Activated naive CD8-positive, alpha-beta T cell treated with anti-CD3 and anti-CD28 coated beads, Interleukin-2, amount 10 ng/mL, durations not matched to agents 7 days and 5 days (primary cell): ENCODE results near the gene POLR1A. TPM values are rescaled to one million over a fixed set of nuclear protein-coding genes. Genes with fewer than 3 reads are reported as not detected.
A peak's percentile ranks its signal among the peaks of the same experiment; 100 is the strongest.

Experiments
- ATAC-seq: fragments of 150-1000 bp; cut with Tn5 transposase; one replicate; pipeline ENCODE4 v1.10.0; 2021; ENCODE audit warnings: low read depth, moderate library complexity
- POLR2A ChIA-PET: fragments of 350-600 bp; sonication (Branson Sonifier 250); formaldehyde crosslinking; loops from one replicate; lab custom pipeline; 2021; ENCODE audit warnings: antibody characterized with exemption; lab: Charles Lee
- DNase-seq: peaks from one replicate; pipeline ENCODE4 v3.0.0; 2021
- H3K27ac Mint-ChIP-seq: one replicate; pipeline ENCODE4 v1.8.0; 2022; ENCODE audit warnings: mild to moderate bottlenecking, mixed read lengths
- H3K27me3 Mint-ChIP-seq: one replicate; pipeline ENCODE4 v1.8.0; 2022; ENCODE audit warnings: mild to moderate bottlenecking, moderate library complexity, mixed read lengths
- H3K36me3 Mint-ChIP-seq: one replicate; pipeline ENCODE4 v1.8.0; 2021; ENCODE audit warnings: mild to moderate bottlenecking, mixed read lengths
- H3K4me1 Mint-ChIP-seq: one replicate; pipeline ENCODE4 v1.8.0; 2021; ENCODE audit warnings: mixed read lengths
- H3K4me3 Mint-ChIP-seq: one replicate; pipeline ENCODE4 v1.8.0; 2022; ENCODE audit warnings: mild to moderate bottlenecking, moderate library complexity, mixed read lengths
- H3K9me3 Mint-ChIP-seq: one replicate; pipeline ENCODE4 v1.8.0; 2021; ENCODE audit warnings: mixed read lengths
- total RNA-seq, 2 experiments: library from RNA; stranded (reverse); gene quantifications; one replicate each; pipeline ENCODE4 v1.2.3, GENCODE V29; 2021

Gene POLR1A
- total RNA-seq, 2 experiments from 2014 or later: 27.3 to 29.5 TPM

GRCh38 chr2:86026744-86027065 lies 79.0 kb downstream of the POLR1A start:
- Mint-ChIP-seq H3K4me3 (no peak overlapping the region), H3K27me3 (no peaks in the 10 kb centered on the region), H3K36me3 (peaks cover 27% of the 10 kb centered on the region), H3K4me1 (peaks cover 3% of the 10 kb centered on the region), H3K9me3 (no peaks in the 10 kb centered on the region), H3K27ac (peak overlapping the region; percentile 16)
- DNase-seq: no peak
- POLR2A ChIA-PET: interaction anchor here (0.6 to 0.8 kb wide), 2 partner anchors 9 to 124 kb away, joined by 3 to 4 read pairs; no protein-coding TSS in a partner anchor
- no peak for ATAC-seq

DNA sequence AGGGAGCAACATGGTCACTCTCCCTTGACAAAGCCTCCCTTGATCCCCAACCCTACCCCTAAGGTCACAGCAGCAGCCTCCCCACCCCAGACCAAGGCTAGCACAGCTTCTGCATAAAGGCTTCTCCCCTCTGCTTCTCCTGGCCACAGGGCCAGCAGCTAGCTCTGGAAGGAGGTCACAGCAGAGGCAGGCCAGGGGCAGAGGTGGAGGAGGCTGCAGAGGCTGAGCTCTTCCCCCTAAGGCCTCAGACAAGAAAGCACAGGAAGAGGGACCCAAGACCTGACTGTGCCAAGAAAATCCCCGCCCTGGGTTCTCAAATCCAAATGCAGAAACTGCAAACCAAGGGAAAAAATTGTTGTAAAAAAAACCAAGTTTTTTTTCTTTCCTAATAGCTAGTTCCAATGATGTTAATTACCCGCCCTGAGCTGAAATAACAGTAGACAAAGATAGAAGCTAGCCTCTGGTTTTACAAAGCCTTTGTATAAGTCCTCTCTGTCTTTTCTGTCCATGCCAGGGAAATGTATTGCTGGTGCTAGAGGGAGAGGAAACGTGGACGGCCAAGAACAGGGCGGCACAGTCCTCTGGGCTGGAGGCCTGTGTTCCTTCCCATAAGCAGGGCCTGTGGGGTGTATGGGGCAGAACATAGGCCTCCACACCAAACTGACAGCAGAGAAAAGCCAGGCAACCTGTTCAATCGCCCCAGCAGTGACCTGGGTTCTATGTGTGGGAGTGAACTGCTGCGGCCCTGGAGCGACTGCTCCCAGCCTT lies 79.5 kb downstream of the POLR1A start:
- Mint-ChIP-seq H3K27me3 (no peaks in the 10 kb centered on the region), H3K4me3 (no peak overlapping the region), H3K4me1 (peaks cover 3% of the 10 kb centered on the region), H3K9me3 (no peaks in the 10 kb centered on the region), H3K27ac (peak overlapping the region; percentile 28), H3K36me3 (peaks cover 28% of the 10 kb centered on the region)
- no peak for ATAC-seq
- POLR2A ChIA-PET: interaction anchor here (0.6 kb wide), 1 partner anchor 161 kb away, joined by 4 read pairs; no protein-coding TSS in a partner anchor
- no peak for DNase-seq

DNA sequence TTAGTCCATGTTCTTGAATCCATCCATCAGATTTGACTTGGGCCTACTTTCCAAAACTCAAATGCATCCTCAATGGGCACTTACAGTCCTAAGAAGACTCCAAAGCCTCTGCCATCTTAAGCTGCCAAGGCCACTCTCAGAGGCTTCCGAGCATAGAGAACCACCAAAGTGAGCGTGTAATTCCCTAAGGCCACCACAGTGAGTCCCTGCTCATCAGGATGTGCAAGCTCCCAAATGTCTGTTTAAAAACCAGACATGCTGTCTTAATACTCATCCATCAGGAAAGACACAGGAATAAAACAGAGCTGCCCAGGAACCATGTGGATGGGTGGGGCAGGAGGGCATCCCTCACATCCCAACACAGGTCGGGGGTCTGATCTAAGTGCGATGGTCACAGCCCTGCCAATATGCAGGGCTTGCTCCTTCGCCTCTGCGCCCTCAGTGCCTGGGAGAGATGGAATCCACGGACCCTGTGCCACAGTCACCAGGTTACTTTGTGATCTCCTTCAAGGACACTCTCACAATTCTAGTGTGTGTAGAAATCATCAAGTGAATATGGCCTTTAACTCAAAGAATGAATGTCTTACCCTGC lies 80.4 kb downstream of the POLR1A start:
- ATAC-seq (no peak), DNase-seq (no peak)
- Mint-ChIP-seq H3K4me3 (no peak overlapping the region), H3K36me3 (peaks cover 25% of the 10 kb centered on the region), H3K27me3 (no peaks in the 10 kb centered on the region), H3K27ac (peak overlapping the region; percentile 28), H3K4me1 (peaks cover 3% of the 10 kb centered on the region), H3K9me3 (no peaks in the 10 kb centered on the region)
- POLR2A ChIA-PET: interaction anchor here (0.6 kb wide), 1 partner anchor 161 kb away, joined by 4 read pairs; no protein-coding TSS in a partner anchor

- POLR2A ChIA-PET: interaction anchor here (0.7 kb wide), 1 partner anchor 13 kb away, joined by 3 read pairs; no protein-coding TSS in a partner anchor
- H3K9me3 Mint-ChIP-seq: no peaks in the 10 kb centered on the region
- DNase-seq (no peak), ATAC-seq (no peak)
- no peak overlapping the region for H3K4me3 Mint-ChIP-seq
- peaks cover 21% of the 10 kb centered on the region for H3K36me3 Mint-ChIP-seq
- H3K27me3 Mint-ChIP-seq: no peaks in the 10 kb centered on the region
- peaks cover 4% of the 10 kb centered on the region for H3K4me1 Mint-ChIP-seq
- H3K27ac Mint-ChIP-seq: no peak overlapping the region
Measured at GRCh38 chr2:86023366-86023712, 82.3 kb downstream of the POLR1A start.

DNA sequence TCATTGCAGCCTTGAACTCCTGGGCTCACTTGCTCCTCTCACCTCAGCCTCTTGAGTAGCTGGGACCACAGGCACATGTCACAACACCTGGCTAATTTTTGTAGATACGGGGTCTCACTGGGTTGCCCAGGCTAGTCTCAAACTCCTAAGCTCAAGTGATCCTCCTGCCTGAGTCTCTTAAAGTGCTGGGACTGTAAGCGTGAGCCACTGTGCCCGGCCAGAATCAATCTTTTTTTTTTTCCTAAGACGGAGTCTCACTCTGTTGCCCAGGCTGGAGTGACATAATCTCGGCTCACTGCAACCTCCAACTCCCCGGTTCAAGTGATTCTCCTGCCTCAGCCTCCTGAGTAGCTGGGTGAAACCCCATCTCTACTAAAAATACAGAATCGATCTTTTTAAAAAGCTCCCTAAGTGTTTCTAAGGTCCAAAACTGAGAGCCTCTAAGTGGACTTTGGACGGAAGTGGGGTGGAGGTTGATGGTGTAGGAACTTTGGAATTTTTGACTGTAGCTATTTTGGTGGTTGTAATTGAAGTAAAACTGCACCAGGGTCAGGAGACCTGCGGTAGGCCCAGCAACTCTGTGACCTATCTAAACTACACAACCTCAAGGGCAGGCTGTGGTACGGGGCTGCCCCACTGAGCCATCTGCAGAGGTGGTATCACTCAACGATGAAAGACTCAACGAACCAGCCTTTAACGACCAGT lies 82.9 kb downstream of the POLR1A start:
- ATAC-seq: no peak
- Mint-ChIP-seq H3K9me3 (no peaks in the 10 kb centered on the region), H3K27me3 (no peaks in the 10 kb centered on the region), H3K4me1 (peaks cover 4% of the 10 kb centered on the region), H3K27ac (no peak overlapping the region), H3K4me3 (no peak overlapping the region), H3K36me3 (peaks cover 20% of the 10 kb centered on the region)
- POLR2A ChIA-PET: interaction anchor here (0.7 to 1.5 kb wide), 2 partner anchors 13 to 24 kb away, joined by 3 to 7 read pairs; no protein-coding TSS in a partner anchor
- DNase-seq: no peak

GRCh38 chr2:86021396-86022378 lies 84.0 kb downstream of the POLR1A start:
- Mint-ChIP-seq H3K4me3 (no peak overlapping the region), H3K4me1 (peaks cover 7% of the 10 kb centered on the region), H3K36me3 (peaks cover 17% of the 10 kb centered on the region), H3K27me3 (no peaks in the 10 kb centered on the region), H3K27ac (peak overlapping the region; percentile 21), H3K9me3 (no peaks in the 10 kb centered on the region)
- ATAC-seq: no peak
- DNase-seq: no peak
- POLR2A ChIA-PET: interaction anchor here (1.5 kb wide), 1 partner anchor 23 kb away, joined by 7 read pairs; no protein-coding TSS in a partner anchor

GRCh38 chr2:86020984-86021383 lies 84.7 kb downstream of the POLR1A start:
- POLR2A ChIA-PET: no interaction called here
- no peak for DNase-seq
- Mint-ChIP-seq H3K36me3 (peaks cover 15% of the 10 kb centered on the region), H3K4me1 (peaks cover 8% of the 10 kb centered on the region), H3K9me3 (no peaks in the 10 kb centered on the region), H3K27ac (no peak overlapping the region), H3K27me3 (no peaks in the 10 kb centered on the region), H3K4me3 (no peak overlapping the region)
- ATAC-seq: no peak

GRCh38 chr2:86019121-86019520 lies 86.6 kb downstream of the POLR1A start:
- Mint-ChIP-seq H3K9me3 (peaks cover 6% of the 10 kb centered on the region), H3K27me3 (no peaks in the 10 kb centered on the region), H3K4me1 (peaks cover 6% of the 10 kb centered on the region), H3K27ac (no peak overlapping the region), H3K4me3 (no peak overlapping the region), H3K36me3 (peaks cover 13% of the 10 kb centered on the region)
- DNase-seq: no peak
- no peak for ATAC-seq
- POLR2A ChIA-PET: no interaction called here

DNA sequence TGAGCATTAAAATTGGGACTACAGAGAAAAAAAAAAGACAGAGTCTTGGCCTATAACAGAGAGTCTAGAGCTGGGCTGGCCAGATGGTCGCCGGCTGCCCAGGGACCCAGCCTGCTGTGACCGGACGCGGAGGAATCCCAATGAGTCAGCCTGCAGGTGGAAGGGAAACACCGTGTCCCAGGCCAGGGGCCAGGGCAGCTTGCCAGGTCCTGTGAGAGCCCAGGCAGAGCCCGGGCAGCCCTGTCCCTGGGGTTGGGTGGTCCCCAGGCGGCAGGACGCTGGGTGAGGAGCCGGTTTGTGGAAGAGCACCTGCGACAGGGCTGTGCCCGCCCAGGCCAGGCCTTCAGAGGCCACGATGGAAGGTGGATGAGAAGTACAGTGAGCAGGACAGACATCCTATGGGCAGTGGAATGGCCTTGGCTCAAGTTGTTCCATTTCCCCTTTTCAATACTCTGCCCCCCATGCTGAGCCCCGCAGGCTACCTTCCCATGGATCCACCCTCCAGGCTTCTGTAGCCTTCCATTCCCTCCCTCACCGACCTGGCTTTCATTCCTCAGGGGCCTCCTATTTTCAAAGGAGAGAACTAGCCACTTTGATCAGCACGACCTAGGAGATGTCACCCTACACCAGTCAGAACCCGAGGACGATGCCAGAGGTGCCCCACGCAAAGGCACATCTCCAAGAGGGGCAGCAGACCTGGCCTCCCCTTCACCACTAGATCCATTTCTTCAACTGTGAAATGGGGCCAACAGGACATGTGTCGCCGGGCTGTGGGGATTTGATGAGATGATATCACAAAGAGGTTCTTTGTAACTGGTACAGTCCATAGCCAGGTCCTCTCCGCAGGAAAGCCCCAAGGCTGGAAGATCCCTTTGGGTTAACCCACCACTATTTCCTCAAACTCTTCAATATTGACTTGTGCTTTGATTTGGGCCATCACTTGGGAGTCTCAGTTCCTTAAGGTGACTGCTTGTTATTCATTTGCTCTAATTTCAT lies 87.5 kb downstream of the POLR1A start:
- peaks cover 11% of the 10 kb centered on the region for H3K9me3 Mint-ChIP-seq
- DNase-seq (no peak), ATAC-seq (no peak)
- no peak overlapping the region for H3K4me3 Mint-ChIP-seq
- peaks cover 18% of the 10 kb centered on the region for H3K36me3 Mint-ChIP-seq
- peaks cover 6% of the 10 kb centered on the region for H3K4me1 Mint-ChIP-seq
- POLR2A ChIA-PET: no interaction called here
- no peak overlapping the region for H3K27ac Mint-ChIP-seq
- no peaks in the 10 kb centered on the region for H3K27me3 Mint-ChIP-seq

- Mint-ChIP-seq H3K27me3 (no peaks in the 10 kb centered on the region), H3K9me3 (peaks cover 11% of the 10 kb centered on the region), H3K27ac (peak overlapping the region; percentile 58), H3K4me3 (no peak overlapping the region), H3K36me3 (peaks cover 15% of the 10 kb centered on the region), H3K4me1 (peaks cover 8% of the 10 kb centered on the region)
- ATAC-seq: no peak
- POLR2A ChIA-PET: no interaction called here
- DNase-seq: no peak
Measured at GRCh38 chr2:86016581-86016980, 89.1 kb downstream of the POLR1A start.

GRCh38 chr2:86015699-86016098 lies 90.0 kb downstream of the POLR1A start:
- no peak for DNase-seq
- Mint-ChIP-seq H3K27ac (no peak overlapping the region), H3K4me3 (no peak overlapping the region), H3K4me1 (peaks cover 8% of the 10 kb centered on the region), H3K9me3 (peaks cover 11% of the 10 kb centered on the region), H3K27me3 (no peaks in the 10 kb centered on the region), H3K36me3 (peaks cover 13% of the 10 kb centered on the region)
- POLR2A ChIA-PET: no interaction called here
- no peak for ATAC-seq

DNA sequence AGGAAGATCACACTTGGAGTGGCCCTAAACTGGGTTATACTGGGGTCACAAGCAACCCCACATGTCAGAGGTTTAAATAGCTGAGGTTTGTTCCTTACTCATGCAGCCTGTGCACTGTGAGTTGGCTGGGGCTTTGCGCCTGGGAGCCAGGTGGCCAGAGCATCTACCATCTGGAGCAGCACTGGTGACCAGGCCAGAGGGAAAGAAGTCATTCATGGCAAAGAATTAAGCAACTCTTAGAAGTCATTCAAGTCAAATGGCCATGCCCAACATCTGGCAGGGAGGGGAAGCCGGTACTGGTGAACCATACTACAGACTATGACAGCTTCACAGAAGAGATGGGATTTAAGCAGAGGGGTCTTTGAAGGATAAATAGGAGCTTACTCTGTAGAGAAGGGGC lies 90.7 kb downstream of the POLR1A start:
- no peak overlapping the region for H3K4me3 Mint-ChIP-seq
- H3K9me3 Mint-ChIP-seq: peaks cover 11% of the 10 kb centered on the region
- ATAC-seq (no peak), DNase-seq (no peak)
- peaks cover 11% of the 10 kb centered on the region for H3K4me1 Mint-ChIP-seq
- no peaks in the 10 kb centered on the region for H3K27me3 Mint-ChIP-seq
- H3K27ac Mint-ChIP-seq: no peak overlapping the region
- POLR2A ChIA-PET: interaction anchor here (1.0 kb wide), 1 partner anchor 42 kb away, joined by 3 read pairs; no protein-coding TSS in a partner anchor
- H3K36me3 Mint-ChIP-seq: peaks cover 13% of the 10 kb centered on the region
